GM13976 (cell line): ENCODE results near the gene KRTAP12-3.
"Not testable (repeated sequence)": the region's sequence is repeated elsewhere in the genome, so short reads cannot be mapped to it uniquely, and the experiment has no call there.

Experiments used
- DNase-seq: peaks from one replicate; pipeline ENCODE4 v3.0.0; 2012; ENCODE audit warnings: low spot score
- in situ Hi-C: fragments of 300-500 bp; cut with MboI; formaldehyde crosslinking; loops from one replicate; pipeline ENCODE4 v1.12.0; 2022; ENCODE audit warnings: low sequenced_read_pairs, mixed read lengths, inconsistent platforms; ENCODE audit not compliant: unreplicated experiment
- TF ChIP-seq, protein P1 (sequence below): IDR thresholded peaks from 2 replicates; pipeline ENCODE4 v1.5.1; 2012; ENCODE audit warnings: borderline replicate concordance, mild to moderate bottlenecking; ENCODE audit not compliant: insufficient read depth; ENCODE audit errors: extremely low read depth, missing control alignments, control extremely low read depth

KRTAP12-3 gene

DNA sequence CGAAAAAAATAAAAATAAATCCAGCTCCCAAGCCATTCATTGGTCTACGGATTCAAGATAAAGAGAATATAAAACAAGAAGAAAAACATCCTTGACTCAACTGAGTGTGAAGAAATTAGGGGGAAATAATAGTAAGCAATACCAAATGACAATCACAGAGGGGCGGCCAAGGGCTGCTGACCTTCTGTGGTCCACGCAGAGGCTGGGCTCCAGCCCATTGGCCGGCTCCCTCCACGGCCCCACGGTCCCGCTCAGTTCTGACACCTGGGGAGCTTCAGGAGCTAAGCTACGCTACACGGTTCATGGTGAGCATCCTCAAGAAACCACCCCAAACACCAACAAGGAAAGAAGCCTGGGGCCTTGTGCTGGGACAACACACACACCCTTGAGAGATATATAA lies 38.8 kb downstream of the KRTAP12-3 start:
- no peak for DNase-seq
- in situ Hi-C loops = no loop called here
- TF ChIP-seq, protein P1, sequence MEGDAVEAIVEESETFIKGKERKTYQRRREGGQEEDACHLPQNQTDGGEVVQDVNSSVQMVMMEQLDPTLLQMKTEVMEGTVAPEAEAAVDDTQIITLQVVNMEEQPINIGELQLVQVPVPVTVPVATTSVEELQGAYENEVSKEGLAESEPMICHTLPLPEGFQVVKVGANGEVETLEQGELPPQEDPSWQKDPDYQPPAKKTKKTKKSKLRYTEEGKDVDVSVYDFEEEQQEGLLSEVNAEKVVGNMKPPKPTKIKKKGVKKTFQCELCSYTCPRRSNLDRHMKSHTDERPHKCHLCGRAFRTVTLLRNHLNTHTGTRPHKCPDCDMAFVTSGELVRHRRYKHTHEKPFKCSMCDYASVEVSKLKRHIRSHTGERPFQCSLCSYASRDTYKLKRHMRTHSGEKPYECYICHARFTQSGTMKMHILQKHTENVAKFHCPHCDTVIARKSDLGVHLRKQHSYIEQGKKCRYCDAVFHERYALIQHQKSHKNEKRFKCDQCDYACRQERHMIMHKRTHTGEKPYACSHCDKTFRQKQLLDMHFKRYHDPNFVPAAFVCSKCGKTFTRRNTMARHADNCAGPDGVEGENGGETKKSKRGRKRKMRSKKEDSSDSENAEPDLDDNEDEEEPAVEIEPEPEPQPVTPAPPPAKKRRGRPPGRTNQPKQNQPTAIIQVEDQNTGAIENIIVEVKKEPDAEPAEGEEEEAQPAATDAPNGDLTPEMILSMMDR = no peak

GRCh38 chr21:44697172-44697810 lies 39.6 kb downstream of the KRTAP12-3 start, which contains the start of gene KRTAP10-12:
Gene KRTAP10-12, plus strand, starts transcription at chr21:44697172. Its CDS starts 30 bp downstream, at chr21:44697202.
- DNase-seq, in situ Hi-C loops: not testable (repeated sequence)

GRCh38 chr21:44697811-44698734 lies 40.3 kb downstream of the KRTAP12-3 start:
- TF ChIP-seq, protein P1 = no peak
- in situ Hi-C loops = no loop called here

DNA sequence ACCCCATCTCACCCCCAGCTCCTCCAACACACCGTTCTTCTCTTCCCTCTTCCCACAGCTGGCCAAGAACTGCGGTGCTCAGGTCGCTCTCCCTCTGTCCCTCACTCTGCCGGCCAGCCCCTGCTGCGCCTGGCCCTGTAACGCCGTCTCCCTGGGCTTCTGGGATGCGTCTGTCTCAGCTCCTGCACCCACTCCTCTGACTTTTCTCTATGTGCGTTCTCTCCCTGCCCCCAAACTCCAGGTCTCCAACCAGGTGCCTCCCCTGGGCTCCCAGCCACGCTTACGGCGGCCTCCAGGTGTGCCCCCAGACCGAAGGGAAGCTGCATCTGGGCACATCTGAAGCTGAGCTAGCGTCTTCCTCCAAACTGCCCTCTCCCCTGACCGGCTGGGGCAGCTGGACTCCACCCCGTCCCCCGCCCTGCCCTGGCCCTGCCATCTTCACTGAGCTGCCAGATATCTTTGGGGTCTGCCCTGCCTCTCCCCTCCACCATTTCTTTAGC lies 41.8 kb downstream of the KRTAP12-3 start:
- DNase-seq = no peak
- TF ChIP-seq, protein P1 = no peak
- in situ Hi-C loops = no loop called here

More at GRCh38 chr21:44697811-44698734, 40.3 kb downstream of the KRTAP12-3 start:
- no peak for DNase-seq

DNA sequence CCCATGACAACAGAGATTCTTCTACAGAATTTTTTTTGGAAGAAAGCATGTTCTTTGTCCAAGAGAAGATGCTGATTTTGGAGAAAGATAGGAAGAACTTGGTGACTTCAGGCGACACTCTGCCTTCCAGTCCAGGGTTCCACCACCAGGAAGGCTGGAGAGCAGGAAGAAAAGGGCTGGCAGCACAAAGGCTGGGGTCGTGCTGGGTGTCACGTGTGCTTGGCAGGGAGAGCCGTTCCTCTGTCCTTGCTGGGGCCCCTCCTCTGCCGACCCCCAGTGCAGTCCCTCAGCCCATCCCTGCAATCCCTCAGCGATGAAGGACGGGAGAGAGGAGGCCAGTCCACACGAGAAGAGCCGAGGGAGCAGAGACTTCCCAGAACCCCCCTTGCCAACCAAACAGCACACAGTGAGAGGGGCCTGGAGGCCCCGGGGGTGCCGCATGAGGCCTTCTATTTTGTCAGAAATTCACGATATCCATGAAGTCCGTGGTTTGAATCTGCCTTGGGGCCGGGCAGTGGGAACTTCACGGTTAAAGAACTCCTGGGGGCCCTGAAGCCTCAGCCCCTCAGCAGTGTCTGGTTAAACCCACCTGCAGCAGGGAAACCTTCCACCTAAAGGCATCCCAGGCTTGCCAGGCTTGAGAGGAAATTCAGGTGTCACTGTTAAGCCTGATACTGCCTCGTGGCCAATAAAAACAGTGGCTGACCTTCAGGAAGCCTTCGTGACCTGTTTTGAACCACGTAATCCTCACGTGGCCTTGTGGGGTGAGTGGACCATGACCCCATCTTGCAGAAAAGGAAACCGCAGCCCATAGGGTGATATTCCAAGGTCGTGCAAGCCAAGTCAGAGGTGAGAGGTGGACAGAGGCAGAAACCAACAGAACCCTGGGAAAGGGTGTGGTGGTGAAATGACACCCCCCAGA lies 42.6 kb downstream of the KRTAP12-3 start:
- DNase-seq = no peak
- TF ChIP-seq, protein P1 = no peak
- in situ Hi-C loops = no loop called here

- in situ Hi-C loops = no loop called here
- no peak for DNase-seq
- TF ChIP-seq, protein P1 = no peak
Measured at GRCh38 chr21:44701023-44701400, 43.3 kb downstream of the KRTAP12-3 start.
